ENCODE results near the gene CELF2.

The CELF2 gene

DNA sequence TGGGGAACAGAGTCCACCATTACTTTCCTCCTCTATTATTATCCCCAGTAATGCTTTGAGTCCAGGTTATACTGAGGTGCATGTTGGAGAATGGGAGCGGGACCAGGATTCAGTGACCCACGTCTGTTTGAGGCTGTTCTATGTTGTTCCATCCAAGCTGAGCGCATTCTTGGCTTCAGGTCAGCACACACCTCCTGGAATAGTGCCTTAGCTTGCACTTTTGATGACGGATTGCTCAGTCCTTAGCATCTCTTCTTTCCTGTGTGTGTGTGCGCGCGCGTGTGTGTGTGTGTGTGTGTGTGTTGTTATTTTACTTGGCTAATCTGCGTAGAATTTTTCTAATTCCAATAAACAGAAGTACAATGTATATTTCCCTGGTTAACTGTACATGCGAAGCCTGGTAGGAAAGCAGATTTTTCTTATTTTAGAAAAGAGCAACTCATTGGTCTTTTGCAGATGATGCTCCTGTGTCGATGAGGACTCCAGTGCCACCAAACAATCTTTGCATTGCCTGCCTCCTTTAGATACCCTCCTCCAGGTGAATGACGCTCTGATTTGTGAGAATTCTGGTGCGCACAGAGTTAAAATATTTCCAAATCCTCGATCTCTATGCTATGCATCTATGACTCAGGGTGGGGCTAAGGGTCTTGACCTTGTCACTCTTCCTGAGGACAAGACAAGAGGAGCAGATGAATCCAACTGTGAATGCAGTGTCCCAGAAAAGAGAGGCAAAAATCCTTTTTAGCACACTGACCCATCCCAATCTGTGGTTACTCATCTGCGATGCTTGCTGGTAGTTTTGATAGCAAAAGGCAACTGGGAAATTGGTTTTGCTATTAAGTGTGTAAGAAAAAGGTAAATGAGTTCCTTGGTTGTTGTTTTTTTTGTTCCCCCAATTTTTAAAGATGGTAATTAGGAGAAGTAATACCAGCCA, 13.3 kb upstream of the CELF2 start:
- DNase-seq (ENCODE audit: low read depth in 2 of 2, low spot score in 1 of 2): no peak

DNA sequence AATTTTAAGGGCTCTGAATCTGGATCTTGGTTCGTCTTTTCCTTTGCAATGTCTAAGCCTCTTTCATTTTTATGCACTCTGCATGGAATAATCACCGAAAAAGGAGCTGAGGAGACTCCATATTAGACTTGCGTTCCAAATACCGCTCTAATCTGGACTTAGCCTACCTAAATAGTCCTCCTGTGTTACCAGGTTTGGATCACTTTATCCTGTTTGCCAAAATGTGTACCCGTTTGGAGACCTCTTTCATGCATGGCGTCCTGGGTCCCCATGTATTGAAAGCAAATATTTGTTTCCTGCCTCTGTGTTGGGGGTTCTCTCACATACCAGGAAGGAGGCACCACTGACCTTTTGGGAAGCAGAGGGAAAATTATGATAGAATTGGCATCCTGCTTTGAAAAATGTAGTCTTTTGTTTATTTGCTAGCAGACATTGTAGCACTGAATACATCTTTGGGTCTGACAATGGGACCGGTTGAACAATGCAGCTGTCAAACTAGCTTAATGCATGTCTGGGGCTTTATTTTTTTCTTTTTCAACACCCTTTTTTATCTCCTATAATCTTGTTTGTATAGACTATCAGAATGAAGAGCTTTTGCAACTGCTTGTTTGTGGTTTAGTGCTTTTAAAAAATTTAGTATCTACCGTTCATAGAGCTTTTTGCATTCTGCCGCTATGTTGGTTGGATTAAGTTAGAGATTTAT, 11.8 kb upstream of the CELF2 start:
- no peak for DNase-seq (ENCODE audit: low read depth in 2 of 2, low spot score in 1 of 2)

- DNase-seq (ENCODE audit: low read depth in 2 of 2, low spot score in 1 of 2): no peak
Measured at GRCh38 chr10:11006428-11006825, 11.2 kb upstream of the CELF2 start.

GRCh38 chr10:11007476-11008020, 10.1 kb upstream of the CELF2 start:
- DNase-seq (ENCODE audit: low read depth in 2 of 2, low spot score in 1 of 2): no peak

GRCh38 chr10:11009471-11010308, 8.0 kb upstream of the CELF2 start:
- DNase-seq (ENCODE audit: low read depth in 2 of 2, low spot score in 1 of 2): no peak

DNA sequence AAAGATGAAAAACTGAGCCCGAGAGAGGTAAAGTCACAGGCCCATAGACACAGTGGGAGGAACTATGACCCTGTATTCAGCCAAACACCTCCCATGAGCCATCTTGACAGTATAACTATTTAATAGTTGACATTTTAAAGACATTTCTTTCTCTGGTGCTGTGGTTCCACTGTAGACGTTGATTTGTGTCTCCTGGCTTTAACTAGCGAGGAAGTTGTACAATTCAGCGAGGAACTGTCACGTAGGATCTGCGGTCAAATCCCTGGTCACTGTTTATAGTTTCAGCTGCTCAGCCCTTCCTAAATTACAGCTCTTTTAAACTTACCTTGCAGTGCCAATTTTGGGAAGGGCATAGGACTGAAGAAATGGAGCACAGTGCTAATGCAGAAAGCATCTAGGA, 7.1 kb upstream of the CELF2 start:
- DNase-seq (ENCODE audit: low read depth in 2 of 2, low spot score in 1 of 2): no peak

- no peak for DNase-seq (ENCODE audit: low read depth in 2 of 2, low spot score in 1 of 2)
Measured at GRCh38 chr10:11011436-11011835, 6.2 kb upstream of the CELF2 start.

DNA sequence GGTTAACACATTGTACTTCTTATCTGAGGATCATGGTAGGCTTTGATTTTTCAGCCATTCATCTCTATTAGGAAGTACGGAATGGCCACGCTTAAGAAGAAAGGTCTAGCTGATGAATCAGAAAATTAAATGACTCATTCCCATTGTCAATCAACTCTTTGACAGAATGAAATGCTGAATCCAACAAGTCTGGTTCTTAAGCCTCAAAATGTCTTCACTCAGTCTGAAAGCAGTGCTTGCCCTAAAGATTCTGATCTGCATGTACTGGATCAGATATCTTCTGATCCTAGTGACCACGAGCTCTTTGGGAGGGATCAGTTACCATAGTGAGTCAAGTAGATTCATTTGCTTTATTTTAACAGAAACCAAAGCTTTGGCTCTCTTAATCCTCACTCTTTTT, 5.7 kb upstream of the CELF2 start:
- DNase-seq (ENCODE audit: low read depth in 2 of 2, low spot score in 1 of 2): no peak

GRCh38 chr10:11012421-11013295, 5.0 kb upstream of the CELF2 start:
- DNase-seq (ENCODE audit: low read depth in 2 of 2, low spot score in 1 of 2): no peak

DNA sequence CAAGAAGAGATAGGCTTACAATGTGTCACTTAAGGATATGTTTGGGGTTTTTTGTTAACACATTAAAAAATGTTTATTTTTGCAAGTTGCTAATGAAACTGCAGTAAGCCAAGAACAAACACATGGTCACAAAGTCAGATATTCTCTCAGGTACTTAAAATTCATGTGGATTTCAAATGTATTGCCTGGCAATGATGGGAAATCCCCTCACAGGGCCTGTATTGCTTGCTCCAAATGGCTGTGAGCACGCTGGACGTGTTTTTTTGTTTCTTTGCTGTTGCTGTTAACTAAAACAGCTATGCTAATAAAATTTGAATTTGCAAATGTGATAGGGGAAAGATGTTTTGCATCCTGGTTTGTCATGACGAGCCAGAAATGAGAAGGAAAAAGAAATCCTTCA, 3.8 kb upstream of the CELF2 start:
- no peak for DNase-seq (ENCODE audit: low read depth in 2 of 2, low spot score in 1 of 2)

GRCh38 chr10:11014671-11015445, 2.8 kb upstream of the CELF2 start:
- no peak for DNase-seq (ENCODE audit: low read depth in 2 of 2, low spot score in 1 of 2)

DNA sequence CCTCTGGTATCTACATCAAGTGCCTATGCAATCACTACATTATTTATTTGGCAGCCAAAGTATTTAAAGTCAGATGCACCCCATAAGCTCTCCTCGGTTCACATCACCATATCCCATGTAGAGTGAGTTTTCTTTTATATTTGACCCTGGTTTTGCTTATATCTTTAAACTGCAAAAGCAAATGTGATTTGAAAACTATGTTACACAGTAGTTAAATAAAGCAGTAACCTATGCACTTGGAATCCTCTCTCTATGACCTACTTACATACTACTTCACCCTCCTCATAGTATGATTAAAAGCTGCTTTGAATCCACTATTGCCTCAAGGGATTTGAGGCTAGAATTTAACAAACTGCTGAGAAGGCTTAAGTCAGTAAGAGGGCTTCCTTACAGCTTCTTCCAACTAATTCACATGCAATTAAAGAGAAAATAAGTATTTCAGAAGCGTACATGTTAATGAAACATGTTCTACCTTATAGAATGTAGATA, 2.2 kb upstream of the CELF2 start:
- DNase-seq (ENCODE audit: low read depth in 2 of 2, low spot score in 1 of 2): no peak

- no peak for DNase-seq (ENCODE audit: low read depth in 2 of 2, low spot score in 1 of 2)
Measured at GRCh38 chr10:11017000-11017569, 587 bp upstream of the CELF2 start.

DNA sequence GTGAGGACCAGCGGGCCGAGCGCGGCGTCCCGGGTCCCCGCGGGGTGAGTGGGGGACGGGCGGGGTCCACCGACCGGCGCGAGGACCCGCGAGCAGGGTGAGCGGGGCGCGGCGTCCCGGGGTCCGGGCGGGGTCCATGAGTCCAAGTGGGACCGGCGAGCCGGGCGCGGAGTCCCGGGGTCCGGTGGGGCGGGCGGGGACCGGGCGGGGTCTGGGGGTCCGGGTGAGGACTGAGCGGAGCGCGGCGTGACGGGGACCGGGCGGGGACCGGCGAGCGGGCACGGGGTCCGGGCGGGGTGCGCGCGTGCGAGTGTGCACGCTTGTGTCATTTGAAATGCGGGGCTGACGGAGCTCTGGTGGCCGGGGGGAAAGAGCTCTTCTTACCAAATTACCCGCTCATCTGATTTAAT, 765 bp downstream of the CELF2 start:
- no peak for DNase-seq (ENCODE audit: low read depth in 2 of 2, low spot score in 1 of 2)

DNA sequence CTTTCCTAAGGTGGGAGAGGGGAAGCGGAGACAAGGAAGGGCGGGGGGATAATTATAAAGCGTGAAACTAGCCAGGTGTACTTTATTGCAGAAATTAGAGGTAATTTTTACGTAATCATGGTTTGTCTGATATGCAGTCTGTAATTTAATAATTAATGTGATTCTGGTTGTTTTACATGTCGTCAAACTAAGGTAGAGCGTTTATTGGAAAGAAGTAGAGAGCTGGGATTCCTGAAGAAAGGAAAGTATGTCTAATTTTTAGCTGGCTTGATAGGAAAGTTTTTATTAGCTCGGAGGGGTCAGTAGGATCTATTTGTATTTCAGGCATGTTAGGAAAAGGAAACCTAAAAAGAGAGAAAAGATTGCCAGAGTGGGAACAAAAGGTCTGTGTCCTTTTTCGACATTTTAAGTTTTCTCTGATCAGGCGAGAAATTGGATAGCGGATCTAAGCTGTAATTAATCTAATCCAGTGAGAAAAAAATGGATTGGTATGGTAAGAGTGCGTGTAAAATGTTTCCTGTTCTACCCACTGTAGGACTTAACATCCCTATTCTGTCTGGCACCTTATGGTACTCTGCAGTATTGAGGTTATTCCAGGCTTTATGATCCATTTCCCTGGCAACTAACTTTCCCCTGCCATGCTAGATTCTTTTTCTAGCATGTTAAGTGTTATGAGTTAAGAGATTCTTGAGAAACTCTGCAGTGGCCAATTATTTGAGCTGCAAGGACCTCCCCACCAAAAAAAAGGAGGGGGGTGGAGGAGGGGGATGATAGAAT, 1.4 kb downstream of the CELF2 start:
- DNase-seq (ENCODE audit: low read depth in 2 of 2, low spot score in 1 of 2): no peak

GRCh38 chr10:11019724-11020547, 2.3 kb downstream of the CELF2 start:
- no peak for DNase-seq (ENCODE audit: low read depth in 2 of 2, low spot score in 1 of 2)

DNA sequence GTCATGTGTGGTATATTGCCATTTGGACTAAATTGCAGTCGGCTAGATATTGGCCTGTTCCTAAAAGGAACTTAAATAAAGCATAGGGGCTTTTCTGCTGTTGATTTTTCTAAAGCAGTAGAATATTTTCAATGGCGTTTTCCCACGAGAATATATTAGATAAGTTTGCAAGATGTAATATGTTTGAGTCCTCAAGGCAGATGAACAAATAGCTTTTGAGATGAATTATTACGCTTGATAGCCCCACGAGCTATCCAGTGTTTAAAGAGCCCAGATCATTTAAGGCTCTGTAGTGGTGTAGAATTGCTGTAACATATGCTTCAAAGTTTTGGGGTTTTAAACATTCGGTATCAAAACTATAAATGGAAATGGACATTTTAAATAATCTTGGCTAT, 2.9 kb downstream of the CELF2 start:
- no peak for DNase-seq (ENCODE audit: low read depth in 2 of 2, low spot score in 1 of 2)
